Adrenal gland (tissue), 12 donors: ENCODE results near the gene CPM. TPM values are rescaled to one million over a fixed set of nuclear protein-coding genes. Genes with fewer than 3 reads are reported as not detected.

Experiments used
- DNase-seq, 7 donors: peaks; one replicate each; pipeline ENCODE4 v3.0.0-alpha.2; 2019 to 2020
- H3K27ac ChIP-seq, 5 donors: fragments of 200-600 bp; sonication (generic) in 4 of 5; 1 replicate in 3 of 5; 2 replicates in 2 of 5; pipeline versions ENCODE4 v1.5.1 to v1.8.0; 2016 to 2020; ENCODE audit warnings: mild to moderate bottlenecking in 1 of 5
- H3K27me3 ChIP-seq: fragments of 200-600 bp; 2 replicates; pipeline ENCODE4 v1.8.0; 2021
- H3K36me3 ChIP-seq, 2 donors: fragments of 200-600 bp; replicated peaks in 1 of 2; 1 replicate in 1 of 2; 2 replicates in 1 of 2; pipeline versions ENCODE4 v1.5.1 to v1.8.0; 2018 to 2022
- H3K4me1 ChIP-seq, 2 donors: fragments of 200-600 bp; replicated peaks in 1 of 2; 1 replicate in 1 of 2; 2 replicates in 1 of 2; pipeline versions ENCODE4 v1.5.1 to v1.8.0; 2018 to 2021
- H3K4me3 ChIP-seq, 4 donors: fragments of 200-600 bp; sonication (generic) in 3 of 4; one replicate each; pipeline ENCODE4 v1.5.1; 2016 to 2018
- H3K9me3 ChIP-seq, 3 donors: fragments of 200-600 bp; sonication (generic) in 1 of 3; replicated peaks in 1 of 3; 1 replicate in 2 of 3; 2 replicates in 1 of 3; pipeline versions ENCODE4 v1.5.1 to v1.8.0; 2016 to 2021
- POLR2A ChIP-seq, 2 donors: fragments of 450-650 bp; IDR thresholded peaks; one replicate each; pipeline ENCODE4 v1.6.1; 2017; ENCODE audit warnings: antibody characterized with exemption in 2 of 2, mild to moderate bottlenecking in 2 of 2, moderate library complexity in 1 of 2
- WGBS, 4 donors: extraction: QIAGEN DNeasy Blood & Tissue Kit in 2 of 4; methylation state at CpG; one replicate each; pipeline versions ENCODE4 v1.1.5 to v1.1.7; 2013 to 2017; 5-methylcytosine and 5-hydroxymethylcytosine counted together
- intact Hi-C, 2 donors: fragments of 100-400 bp; cut with DNase I; formaldehyde crosslinking; loops; one replicate each; pipeline versions ENCODE4 v1.14.1 to v1.15.0; 2022 to 2023
- polyA plus RNA-seq, 3 donors: library from polyadenylated mRNA; stranded (reverse); fragments of 200-250 nt in 2 of 3; fragments of 350-450 nt in 1 of 3; fragmentation: Illumina TruSeq in 1 of 3; extraction: RNeasy Lipid Tissue Mini Kit (QIAGEN cat#74804) in 1 of 3; gene quantifications; one replicate each; pipeline ENCODE4 v1.2.3, GENCODE V29; 2013 to 2014
- total RNA-seq, 9 donors: library from RNA; depleted of rRNA in 4 of 9; stranded (reverse); fragments of >200 nt in 4 of 9; fragments of 120-200 nt in 1 of 9; fragmentation: NEBNext Ultra II Directional in 1 of 9; extraction: Animal tissue kit (Norgen Biotek cat#: 25700) in 1 of 9; gene quantifications; one replicate each; pipeline versions ENCODE4 v1.1.0 to v1.2.4, GENCODE V29; 2013 to 2023
- TF ChIP-seq, protein P1 (sequence below), 6 experiments: fragments of 450-650 bp in 4 of 6; fragments of 200-600 bp in 2 of 6; sonication (generic) in 1 of 6; IDR thresholded peaks; 1 replicate in 5 of 6; 2 replicates in 1 of 6; pipeline versions ENCODE4 v1.5.1 to v1.8.0; 2016 to 2021; ENCODE audit warnings: antibody characterized with exemption in 6 of 6, mild to moderate bottlenecking in 2 of 6, moderate library complexity in 1 of 6
- donor health status: healthy with polysubstance abuse.
- donor health status: Bipolar disorder and iron deficiency.
- donor health status: DM: yes; HTN: yes; CAD: no.
- donor health status: DM: no; HTN: no; CAD: no.
- donor health status: DM: no; HTN: no; CAD: no.
- donor health status: DM: yes; HTN: yes; CAD: no.

CPM gene
- total and polyA plus RNA-seq, 12 donors, result 10.8 to 170 (median 53.5) TPM

- WGBS, 4 donors, result 75 to 83% (median 78%) methylated on average over 7 of the region's 7 CpGs
- H3K27ac ChIP-seq, result no peak overlapping the region
Observed at GRCh38 chr12:68959891-68960464, 27.0 kb upstream of the CPM start.

DNA sequence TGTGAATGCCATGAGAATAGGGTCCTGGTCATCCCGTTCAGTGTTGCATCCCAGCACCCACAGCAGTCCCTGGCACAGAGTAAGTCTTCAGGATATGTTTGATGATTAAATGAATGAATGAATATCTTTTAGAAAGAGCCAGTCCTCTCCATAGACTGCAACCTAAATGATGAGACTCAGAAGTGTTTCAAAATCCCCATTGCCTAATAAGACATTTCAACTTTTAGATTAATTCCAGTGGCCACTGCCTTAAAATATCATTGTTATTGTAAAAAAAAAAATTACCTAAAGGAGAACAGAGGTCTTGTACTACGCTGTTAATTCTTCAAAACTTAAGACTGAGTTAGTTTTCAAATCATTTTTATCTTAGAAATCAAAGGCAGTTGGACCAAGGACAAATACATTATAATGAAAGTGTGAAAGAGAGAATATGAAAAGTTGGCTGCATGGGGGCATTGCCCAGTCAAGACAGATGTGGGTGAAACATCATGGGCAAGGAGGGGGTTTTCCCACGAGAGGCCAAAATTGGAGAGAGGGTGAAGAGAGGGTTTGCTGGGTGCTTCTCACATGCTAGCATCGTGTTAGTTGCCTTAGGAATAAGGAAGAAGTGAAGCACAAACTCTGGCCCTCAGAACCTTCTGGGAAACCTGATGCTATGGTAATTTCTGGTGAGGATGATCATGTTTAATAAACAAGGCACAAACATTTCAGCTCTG, 26.3 kb upstream of the CPM start:
- no peak overlapping the region for H3K4me3 ChIP-seq
- intact Hi-C loops, result no loop called here
- no peak overlapping the region for H3K27ac ChIP-seq
- no peaks in the 10 kb centered on the region for H3K36me3 ChIP-seq
- no peaks in the 10 kb centered on the region for H3K27me3 ChIP-seq
- DNase-seq, result no peak
- no peaks in the 10 kb centered on the region for H3K4me1 ChIP-seq
- no peak for TF ChIP-seq POLR2A (IDR thresholded peaks at IDR 0.05)
- TF ChIP-seq, protein P1, sequence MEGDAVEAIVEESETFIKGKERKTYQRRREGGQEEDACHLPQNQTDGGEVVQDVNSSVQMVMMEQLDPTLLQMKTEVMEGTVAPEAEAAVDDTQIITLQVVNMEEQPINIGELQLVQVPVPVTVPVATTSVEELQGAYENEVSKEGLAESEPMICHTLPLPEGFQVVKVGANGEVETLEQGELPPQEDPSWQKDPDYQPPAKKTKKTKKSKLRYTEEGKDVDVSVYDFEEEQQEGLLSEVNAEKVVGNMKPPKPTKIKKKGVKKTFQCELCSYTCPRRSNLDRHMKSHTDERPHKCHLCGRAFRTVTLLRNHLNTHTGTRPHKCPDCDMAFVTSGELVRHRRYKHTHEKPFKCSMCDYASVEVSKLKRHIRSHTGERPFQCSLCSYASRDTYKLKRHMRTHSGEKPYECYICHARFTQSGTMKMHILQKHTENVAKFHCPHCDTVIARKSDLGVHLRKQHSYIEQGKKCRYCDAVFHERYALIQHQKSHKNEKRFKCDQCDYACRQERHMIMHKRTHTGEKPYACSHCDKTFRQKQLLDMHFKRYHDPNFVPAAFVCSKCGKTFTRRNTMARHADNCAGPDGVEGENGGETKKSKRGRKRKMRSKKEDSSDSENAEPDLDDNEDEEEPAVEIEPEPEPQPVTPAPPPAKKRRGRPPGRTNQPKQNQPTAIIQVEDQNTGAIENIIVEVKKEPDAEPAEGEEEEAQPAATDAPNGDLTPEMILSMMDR (IDR thresholded peaks at IDR 0.05), result no peak
- no peaks in the 10 kb centered on the region for H3K9me3 ChIP-seq
- WGBS, 4 donors, result 58 to 71% (median 65%) methylated on average over 4 of the region's 4 CpGs

More at GRCh38 chr12:68959891-68960464, 27.0 kb upstream of the CPM start:
- H3K36me3 ChIP-seq, result no peaks in the 10 kb centered on the region
- intact Hi-C loops, result no loop called here
- no peak for TF ChIP-seq POLR2A (IDR thresholded peaks at IDR 0.05)
- TF ChIP-seq, protein P1 (IDR thresholded peaks at IDR 0.05), result no peak
- no peak overlapping the region for H3K4me3 ChIP-seq
- no peaks in the 10 kb centered on the region for H3K27me3 ChIP-seq
- H3K4me1 ChIP-seq, result no peaks in the 10 kb centered on the region
- no peak for DNase-seq
- H3K9me3 ChIP-seq, result no peaks in the 10 kb centered on the region

GRCh38 chr12:68958322-68958721, 25.4 kb upstream of the CPM start:
- no peak overlapping the region for H3K4me3 ChIP-seq
- 81 to 87% (median 85%) methylated on average over 3 of the region's 3 CpGs for WGBS, 4 donors
- H3K27me3 ChIP-seq, result no peaks in the 10 kb centered on the region
- no peaks in the 10 kb centered on the region for H3K36me3 ChIP-seq
- H3K9me3 ChIP-seq, result no peaks in the 10 kb centered on the region
- intact Hi-C loops, result no loop called here
- no peaks in the 10 kb centered on the region for H3K4me1 ChIP-seq
- no peak for TF ChIP-seq POLR2A (IDR thresholded peaks at IDR 0.05)
- TF ChIP-seq, protein P1 (IDR thresholded peaks at IDR 0.05), result no peak
- H3K27ac ChIP-seq, result no peak overlapping the region
- DNase-seq, result no peak

GRCh38 chr12:68957273-68957672, 24.3 kb upstream of the CPM start:
- no peak for TF ChIP-seq POLR2A (IDR thresholded peaks at IDR 0.05)
- TF ChIP-seq, protein P1 (IDR thresholded peaks at IDR 0.05), result no peak
- intact Hi-C loops, result no loop called here
- no peak for DNase-seq
- Histone ChIP-seq H3K36me3 (no peaks in the 10 kb centered on the region), H3K9me3 (no peaks in the 10 kb centered on the region), H3K27ac (no peak overlapping the region), H3K4me1 (no peaks in the 10 kb centered on the region), H3K4me3 (no peak overlapping the region), H3K27me3 (no peaks in the 10 kb centered on the region)
